Activated effector memory CD4-positive, alpha-beta T cell treated with anti-CD3 and anti-CD28 coated beads, Interleukin-2, amount 50 U/mL, for 16 hours (primary cell): ENCODE results near the gene WDHD1.
"Not testable (repeated sequence)": the region's sequence is repeated elsewhere in the genome, so short reads cannot be mapped to it uniquely, and the experiment has no call there.

Experiments
- DNase-seq: peaks from one replicate; pipeline ENCODE4 v3.0.0-alpha.2; 2020

Gene WDHD1

DNA sequence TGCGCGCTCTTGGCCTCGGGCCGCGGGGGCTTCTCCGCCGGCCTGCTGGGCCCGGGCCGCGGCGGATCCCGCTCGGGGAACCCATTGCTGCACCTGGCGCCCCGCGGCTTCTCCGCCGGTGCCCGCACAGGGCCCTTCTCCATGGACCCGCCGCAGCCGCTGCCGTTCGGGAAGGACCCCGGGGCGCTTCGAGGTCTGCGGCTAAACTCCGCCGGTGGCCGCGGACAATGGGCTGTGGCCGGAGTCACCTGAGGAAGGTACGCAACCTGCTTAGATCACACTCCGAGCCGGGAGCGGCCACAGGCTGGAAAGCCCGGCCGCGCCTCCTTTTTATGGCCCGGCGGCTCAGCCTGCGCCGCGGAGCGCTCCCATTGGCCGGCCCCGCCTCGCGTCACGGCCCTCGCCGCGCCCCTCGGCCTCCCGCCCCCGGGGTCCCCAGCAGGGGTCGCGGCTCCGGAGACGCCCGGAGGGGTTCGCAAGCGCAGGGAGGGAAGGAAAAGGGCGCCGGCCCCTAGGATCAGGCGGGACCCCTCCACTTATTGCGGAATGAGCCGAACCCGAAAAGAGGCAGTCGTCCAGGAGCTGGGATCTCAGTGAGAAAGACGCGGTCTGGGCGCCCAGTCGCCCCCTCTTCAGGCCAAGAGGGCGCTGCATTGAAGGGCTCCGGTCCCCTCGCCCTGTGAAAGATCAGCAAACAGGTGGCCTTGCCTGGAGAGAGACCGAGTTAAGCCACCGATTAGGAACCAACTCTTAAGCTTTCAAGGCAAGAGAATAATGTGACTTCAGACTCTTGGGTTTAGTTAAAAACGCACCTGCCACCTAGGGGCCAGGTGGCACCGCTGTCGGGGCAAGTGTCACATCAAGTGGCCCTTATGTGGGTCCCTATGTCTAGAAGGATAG lies 124.1 kb downstream of the WDHD1 start, which contains the start of gene GCH1:
Gene GCH1 (minus strand): TSS at position 306 of the 900 bp plus-strand sequence. CDS start 163 bp downstream, at position 143.
- DNase-seq: peak; percentile 93

GRCh38 chr14:54902143-54902520 lies 124.8 kb downstream of the WDHD1 start:
- DNase-seq: peak; percentile 93

GRCh38 chr14:54901380-54902142 lies 125.3 kb downstream of the WDHD1 start:
- peak; percentile 72 for DNase-seq

GRCh38 chr14:54899573-54899972 lies 127.3 kb downstream of the WDHD1 start:
- DNase-seq: no peak

DNA sequence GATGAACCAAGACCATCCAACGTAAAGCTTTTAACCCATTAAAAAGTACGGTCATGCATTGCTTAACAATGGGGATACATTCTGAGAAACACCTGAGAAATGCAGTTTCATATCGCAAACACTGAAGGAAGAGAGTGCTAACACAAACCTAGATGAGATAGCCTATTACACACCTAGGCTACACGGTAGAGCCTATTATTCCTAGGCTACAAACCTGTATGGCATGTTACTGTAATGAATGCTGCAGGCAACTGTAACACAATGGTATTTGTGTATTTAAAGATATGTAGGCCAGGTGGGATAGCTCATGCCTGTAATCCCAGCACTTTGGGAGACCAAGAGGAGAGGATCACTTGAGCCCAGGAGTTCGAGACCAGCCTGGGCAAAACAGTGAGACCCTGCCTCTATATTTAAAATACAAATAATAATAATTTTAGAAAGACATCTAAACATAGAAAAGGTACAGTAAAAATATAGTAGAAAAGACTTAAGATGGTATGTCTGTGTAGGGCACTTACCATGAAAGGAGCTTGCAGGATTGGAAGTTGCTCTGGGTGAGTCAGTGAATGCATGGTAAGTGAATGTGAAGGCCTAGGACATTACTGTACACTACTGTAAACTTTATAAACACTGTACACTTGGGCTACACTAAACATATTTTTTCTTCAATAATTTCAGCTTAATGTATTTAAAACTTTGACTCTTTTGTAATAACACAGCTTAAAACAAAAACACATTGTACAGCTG lies 128.9 kb downstream of the WDHD1 start:
- not testable (repeated sequence) for DNase-seq

DNA sequence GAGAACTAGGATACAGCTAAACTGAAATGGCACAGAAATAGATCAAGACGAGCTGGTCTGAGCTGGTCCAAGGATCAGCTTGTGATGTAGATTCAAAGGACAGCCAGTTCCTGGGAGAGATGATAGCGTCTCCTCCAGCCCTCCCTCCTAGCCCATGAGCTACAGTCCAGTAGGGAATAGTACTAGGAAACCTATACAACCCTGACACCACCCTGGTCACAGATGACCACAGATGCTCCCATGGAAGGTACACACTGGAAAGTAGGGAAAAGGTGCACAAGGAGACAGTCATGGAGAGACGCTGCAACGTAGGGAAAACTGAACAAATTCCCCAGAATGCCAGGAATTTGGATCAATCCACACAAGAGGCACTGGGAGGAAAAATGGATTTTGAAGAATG lies 131.2 kb downstream of the WDHD1 start:
- DNase-seq: no peak

DNA sequence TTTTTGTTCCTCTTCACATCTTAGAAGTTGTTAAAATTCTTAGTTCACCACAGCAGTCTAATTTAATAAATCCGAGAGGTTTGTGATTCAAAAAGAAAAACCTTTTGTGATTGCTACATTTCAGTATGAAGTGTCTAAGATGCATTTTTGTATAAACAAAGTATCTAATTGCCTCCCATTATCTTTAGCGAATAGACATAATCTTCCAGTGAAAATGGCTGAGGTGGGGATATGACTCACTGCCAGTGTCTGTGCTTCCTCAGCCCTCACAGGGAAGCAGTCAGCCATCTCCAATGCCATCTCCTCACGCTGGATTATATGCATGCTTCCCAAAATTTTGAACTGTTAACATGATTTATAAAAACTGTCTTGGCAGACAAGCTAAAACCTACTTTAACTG lies 131.9 kb downstream of the WDHD1 start:
- DNase-seq: no peak

DNA sequence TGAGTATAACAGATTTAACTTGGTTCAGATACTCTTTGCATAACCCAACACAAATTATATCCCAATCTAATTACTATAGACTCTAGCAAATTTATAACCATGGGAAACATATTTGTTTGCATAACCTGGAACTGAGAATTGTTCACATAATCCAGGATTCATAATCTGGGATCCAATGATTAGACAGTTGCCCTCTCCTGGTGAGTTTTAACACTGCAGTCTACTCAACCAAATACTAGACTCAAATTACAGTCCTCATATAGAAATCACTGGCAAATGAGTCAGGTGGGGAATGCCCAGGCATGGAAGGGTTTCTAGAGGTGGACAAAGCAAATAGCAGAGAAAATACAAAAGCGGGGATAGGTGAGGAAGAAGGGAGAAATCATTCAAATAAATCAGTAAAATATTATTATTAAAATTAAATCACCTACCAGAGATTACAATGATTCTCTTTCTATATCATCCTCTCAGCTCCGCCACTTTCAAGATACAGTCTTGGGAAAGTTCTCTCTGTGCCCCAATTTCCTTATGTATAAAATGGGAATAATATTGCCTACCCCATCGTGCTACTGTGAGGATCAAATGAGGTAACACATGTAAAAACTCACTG lies 133.6 kb downstream of the WDHD1 start:
- peak; percentile 68 for DNase-seq

DNA sequence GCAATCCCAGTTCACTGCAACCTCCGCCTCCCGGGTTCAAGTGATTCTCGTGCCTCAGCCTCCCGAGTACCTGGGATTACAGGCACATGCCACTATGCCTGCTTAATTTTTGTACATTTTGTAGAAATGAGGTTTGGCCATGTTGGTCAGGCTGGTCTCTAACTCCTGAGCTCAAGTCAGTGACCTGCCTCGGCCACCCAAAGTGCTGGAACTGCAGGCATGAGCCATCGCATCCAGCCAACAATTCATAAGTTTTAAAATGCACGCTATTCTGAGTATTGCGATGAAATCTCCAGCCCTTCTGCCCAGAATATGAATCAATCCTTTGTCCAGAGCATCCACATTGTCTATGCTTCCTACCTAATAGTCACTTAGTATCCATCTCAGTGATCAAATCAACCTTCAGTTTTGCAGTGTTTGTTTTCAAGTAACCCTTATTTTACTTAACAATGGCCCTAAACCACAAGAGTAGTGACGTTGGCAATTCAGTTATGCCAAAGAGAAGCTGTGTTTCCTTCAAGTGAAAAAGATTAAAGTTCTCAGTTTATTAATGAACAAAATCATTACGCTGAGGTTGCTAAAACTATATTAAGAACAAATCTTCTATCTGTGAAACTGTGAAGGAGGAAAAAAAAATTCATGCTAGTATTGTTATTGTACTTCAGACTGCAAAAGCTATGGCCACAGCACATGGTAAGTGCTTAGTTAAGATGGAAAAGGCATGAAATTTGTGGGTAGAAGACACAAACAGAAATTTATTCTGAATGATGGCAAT lies 135.2 kb downstream of the WDHD1 start:
- DNase-seq: no peak

DNA sequence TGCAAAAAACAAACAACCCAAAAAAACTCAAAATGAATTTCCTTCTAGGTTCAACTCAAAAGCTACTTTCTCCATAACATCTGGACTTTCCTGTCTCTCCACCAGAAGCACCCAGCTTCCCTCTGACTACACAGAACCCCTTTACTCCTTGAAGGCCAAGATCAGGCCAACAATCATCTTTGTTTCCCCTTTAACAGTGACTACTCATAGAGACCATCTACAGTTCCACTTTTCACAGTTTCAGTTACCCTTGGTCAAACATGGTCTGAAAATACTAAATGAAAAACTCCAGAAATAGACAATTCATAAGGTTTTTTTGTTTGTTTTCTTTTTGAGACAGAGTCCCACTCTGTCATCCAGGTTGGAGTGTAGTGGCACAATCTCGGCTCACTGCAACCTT lies 136.1 kb downstream of the WDHD1 start:
- no peak for DNase-seq

- DNase-seq: no peak
Observed at GRCh38 chr14:54889919-54890318, 137.0 kb downstream of the WDHD1 start.
